GM19438 (cell line): ENCODE measurements around the gene ICAM5.
A peak's percentile ranks its signal among the peaks of the same experiment; 100 is the strongest.
"Not testable (repeated sequence)": the region's sequence is repeated elsewhere in the genome, so short reads cannot be mapped to it uniquely, and the experiment has no call there.

Experiments used
- ATAC-seq: cut with Tn5 transposase; IDR thresholded peaks from one replicate; pipeline ENCODE4 v1.9.1; 2021; ENCODE audit warnings: low read depth; ENCODE audit not compliant: unreplicated experiment

The ICAM5 gene

GRCh38 chr19:10336725-10337124, 47.0 kb downstream of the ICAM5 start:
- ATAC-seq: not testable (repeated sequence)

GRCh38 chr19:10338940-10339339, 49.2 kb downstream of the ICAM5 start:
- no peak for ATAC-seq

- peak; percentile 67 for ATAC-seq
Measured at GRCh38 chr19:10339380-10339960, 49.7 kb downstream of the ICAM5 start, which contains the start of gene ICAM3. Gene ICAM3 (minus strand): TSS chr19:10339624. CDS start chr19:10339614, 10 bp downstream.

- no peak for ATAC-seq
Measured at GRCh38 chr19:10339977-10340376, 50.2 kb downstream of the ICAM5 start.

- no peak for ATAC-seq
Measured at GRCh38 chr19:10343495-10343894, 53.7 kb downstream of the ICAM5 start.

GRCh38 chr19:10344780-10345179, 55.0 kb downstream of the ICAM5 start:
- ATAC-seq: no peak
